Osteocyte (in vitro differentiated cells): Measurements from ENCODE around the gene AKAP17A. TPM values are rescaled to one million over a fixed set of nuclear protein-coding genes. Genes with fewer than 3 reads are reported as not detected.

ENCODE experiments used
- DNase-seq: peaks from one replicate; pipeline ENCODE4 v3.0.0; 2021; ENCODE audit warnings: mixed read lengths; ENCODE audit not compliant: unreplicated experiment; ENCODE audit errors: extremely low spot score
- H3K27ac Mint-ChIP-seq: one replicate; pipeline ENCODE4 v1.8.0; 2021; ENCODE audit warnings: mild to moderate bottlenecking, mixed read lengths; ENCODE audit not compliant: unreplicated experiment
- H3K27me3 Mint-ChIP-seq: one replicate; pipeline ENCODE4 v1.8.0; 2021; ENCODE audit warnings: mixed read lengths; ENCODE audit not compliant: unreplicated experiment
- H3K36me3 Mint-ChIP-seq: one replicate; pipeline ENCODE4 v1.8.0; 2021; ENCODE audit warnings: mixed read lengths; ENCODE audit not compliant: unreplicated experiment
- H3K4me1 Mint-ChIP-seq: one replicate; pipeline ENCODE4 v1.8.0; 2021; ENCODE audit warnings: mixed read lengths; ENCODE audit not compliant: unreplicated experiment
- H3K4me3 Mint-ChIP-seq: one replicate; pipeline ENCODE4 v1.8.0; 2021; ENCODE audit warnings: mild to moderate bottlenecking, moderate library complexity, mixed read lengths; ENCODE audit not compliant: unreplicated experiment
- H3K9me3 Mint-ChIP-seq: one replicate; pipeline ENCODE4 v1.8.0; 2021; ENCODE audit warnings: mixed read lengths; ENCODE audit not compliant: unreplicated experiment
- total RNA-seq: library from RNA; stranded (reverse); gene quantifications from 2 replicates; pipeline ENCODE4 v1.2.1, GENCODE V29; 2021
- TF ChIP-seq, protein P1 (sequence below): fragments of 200-600 bp; sonication (generic); IDR thresholded peaks from 2 replicates; pipeline ENCODE4 v1.5.0; 2021; ENCODE audit warnings: antibody characterized with exemption, mild to moderate bottlenecking, moderate library complexity

Gene AKAP17A
- total RNA-seq, 1 donor from 2014 or later = 48.7 TPM

DNA sequence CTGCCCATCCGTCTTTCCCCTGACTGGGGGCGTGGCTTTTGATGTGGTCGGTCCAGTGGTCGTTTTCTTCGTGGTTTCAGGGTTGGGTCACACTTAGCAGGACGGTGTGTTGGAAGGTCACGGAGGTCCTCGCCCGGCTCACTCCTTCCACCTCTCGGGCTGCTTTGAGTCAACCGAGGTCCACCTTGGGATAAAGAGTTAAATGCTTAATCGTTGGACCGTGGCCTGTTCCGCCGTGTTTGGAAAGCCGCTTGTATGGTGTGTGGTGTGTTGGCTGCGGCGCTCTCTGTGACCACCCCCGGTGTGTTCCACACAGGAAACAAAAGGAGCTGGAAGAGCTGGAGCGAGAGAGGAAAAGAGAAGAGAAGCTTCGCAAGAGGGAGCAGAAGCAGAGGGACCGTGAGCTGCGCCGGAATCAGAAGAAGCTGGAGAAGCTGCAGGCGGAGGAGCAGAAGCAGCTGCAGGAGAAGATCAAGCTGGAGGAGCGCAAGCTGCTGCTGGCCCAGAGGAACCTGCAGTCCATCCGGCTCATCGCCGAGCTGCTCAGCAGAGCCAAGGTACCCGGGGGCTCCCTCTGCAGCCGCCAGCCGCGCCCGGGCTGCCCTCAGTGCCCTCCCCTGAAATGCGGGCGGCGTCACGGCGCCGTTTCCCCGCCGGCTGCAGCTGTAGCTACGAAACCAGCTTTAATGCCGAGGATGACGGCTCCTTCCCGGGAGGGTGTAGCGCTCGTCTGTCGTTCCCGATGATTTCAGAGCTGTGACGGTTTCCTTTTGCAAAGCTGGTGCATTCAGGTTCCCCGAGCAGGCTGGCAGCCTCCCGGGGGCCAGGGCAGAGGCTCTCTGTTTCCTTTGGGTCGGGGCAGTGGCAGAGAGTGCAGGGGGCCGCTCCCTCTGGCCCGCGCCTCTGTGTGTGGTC lies 7.7 kb downstream of the AKAP17A start:
- H3K4me3 Mint-ChIP-seq = no peak overlapping the region
- TF ChIP-seq, protein P1, sequence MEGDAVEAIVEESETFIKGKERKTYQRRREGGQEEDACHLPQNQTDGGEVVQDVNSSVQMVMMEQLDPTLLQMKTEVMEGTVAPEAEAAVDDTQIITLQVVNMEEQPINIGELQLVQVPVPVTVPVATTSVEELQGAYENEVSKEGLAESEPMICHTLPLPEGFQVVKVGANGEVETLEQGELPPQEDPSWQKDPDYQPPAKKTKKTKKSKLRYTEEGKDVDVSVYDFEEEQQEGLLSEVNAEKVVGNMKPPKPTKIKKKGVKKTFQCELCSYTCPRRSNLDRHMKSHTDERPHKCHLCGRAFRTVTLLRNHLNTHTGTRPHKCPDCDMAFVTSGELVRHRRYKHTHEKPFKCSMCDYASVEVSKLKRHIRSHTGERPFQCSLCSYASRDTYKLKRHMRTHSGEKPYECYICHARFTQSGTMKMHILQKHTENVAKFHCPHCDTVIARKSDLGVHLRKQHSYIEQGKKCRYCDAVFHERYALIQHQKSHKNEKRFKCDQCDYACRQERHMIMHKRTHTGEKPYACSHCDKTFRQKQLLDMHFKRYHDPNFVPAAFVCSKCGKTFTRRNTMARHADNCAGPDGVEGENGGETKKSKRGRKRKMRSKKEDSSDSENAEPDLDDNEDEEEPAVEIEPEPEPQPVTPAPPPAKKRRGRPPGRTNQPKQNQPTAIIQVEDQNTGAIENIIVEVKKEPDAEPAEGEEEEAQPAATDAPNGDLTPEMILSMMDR = no peak
- peaks cover 50% of the 10 kb centered on the region for H3K36me3 Mint-ChIP-seq
- no peaks in the 10 kb centered on the region for H3K9me3 Mint-ChIP-seq
- DNase-seq = peak; percentile 79
- no peak overlapping the region for H3K27ac Mint-ChIP-seq
- no peaks in the 10 kb centered on the region for H3K27me3 Mint-ChIP-seq
- H3K4me1 Mint-ChIP-seq = no peaks in the 10 kb centered on the region

DNA sequence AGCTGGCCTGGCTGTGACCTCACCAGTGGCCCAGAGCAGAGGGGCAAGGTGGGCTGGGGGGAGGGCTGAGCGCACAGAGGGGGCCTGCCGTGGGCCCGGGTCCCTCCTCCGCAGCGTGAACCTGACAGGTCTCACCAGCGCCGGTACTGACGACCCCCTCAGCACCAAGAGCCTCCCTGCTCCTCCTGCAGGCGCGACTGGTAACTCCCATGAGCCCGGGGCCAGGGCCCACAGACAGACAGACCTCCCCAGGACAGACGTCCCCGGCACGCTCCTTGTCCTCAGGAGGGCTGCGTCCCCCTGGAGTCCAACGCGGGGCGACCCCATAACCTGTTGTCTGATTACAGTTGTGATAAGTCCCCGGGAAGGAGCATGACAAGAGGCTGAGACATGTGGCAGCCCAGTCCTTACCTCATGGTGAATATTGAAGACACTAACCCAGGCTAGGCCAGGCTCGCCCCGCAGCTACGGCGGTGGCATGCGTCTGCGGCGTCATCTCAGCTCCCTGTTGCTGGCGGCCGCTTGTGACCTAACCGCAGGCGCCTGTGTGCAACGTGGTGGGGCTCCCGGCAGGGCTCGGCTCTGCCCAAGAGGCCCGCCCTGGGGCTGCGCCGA lies 8.5 kb downstream of the AKAP17A start:
- TF ChIP-seq, protein P1 = no peak
- Mint-ChIP-seq H3K9me3 (no peaks in the 10 kb centered on the region), H3K4me3 (no peak overlapping the region), H3K36me3 (peaks cover 53% of the 10 kb centered on the region), H3K27ac (no peak overlapping the region), H3K27me3 (no peaks in the 10 kb centered on the region), H3K4me1 (no peaks in the 10 kb centered on the region)
- peak; percentile 82 for DNase-seq

DNA sequence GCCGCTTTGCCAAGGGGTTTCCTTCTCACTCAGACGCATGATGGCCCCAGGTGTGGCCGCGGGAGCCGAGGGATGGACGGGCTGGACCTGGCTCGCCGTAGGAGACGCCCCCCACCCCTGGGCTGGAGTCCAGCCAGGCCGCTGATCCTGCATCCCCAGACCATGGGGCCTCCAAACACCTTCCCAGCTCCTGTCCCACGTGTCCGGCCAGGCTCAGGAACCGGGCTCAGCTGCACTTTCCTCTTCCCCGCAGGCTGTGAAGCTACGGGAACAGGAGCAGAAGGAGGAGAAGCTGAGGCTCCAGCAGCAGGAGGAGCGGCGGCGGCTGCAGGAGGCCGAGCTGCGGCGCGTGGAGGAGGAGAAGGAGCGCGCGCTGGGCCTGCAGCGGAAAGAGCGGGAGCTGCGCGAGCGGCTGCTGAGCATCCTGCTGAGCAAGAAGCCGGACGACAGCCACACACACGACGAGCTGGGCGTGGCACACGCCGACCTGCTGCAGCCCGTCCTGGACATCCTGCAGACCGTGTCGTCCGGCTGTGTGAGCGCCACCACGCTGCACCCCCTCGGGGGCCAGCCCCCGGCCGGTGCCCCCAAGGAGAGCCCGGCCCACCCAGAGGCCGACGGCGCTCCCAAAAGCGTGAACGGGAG lies 9.1 kb downstream of the AKAP17A start:
- Mint-ChIP-seq H3K27ac (no peak overlapping the region), H3K4me3 (no peak overlapping the region), H3K36me3 (peaks cover 49% of the 10 kb centered on the region), H3K9me3 (no peaks in the 10 kb centered on the region), H3K4me1 (no peaks in the 10 kb centered on the region), H3K27me3 (no peaks in the 10 kb centered on the region)
- TF ChIP-seq, protein P1 = no peak
- DNase-seq = peak; percentile 83

DNA sequence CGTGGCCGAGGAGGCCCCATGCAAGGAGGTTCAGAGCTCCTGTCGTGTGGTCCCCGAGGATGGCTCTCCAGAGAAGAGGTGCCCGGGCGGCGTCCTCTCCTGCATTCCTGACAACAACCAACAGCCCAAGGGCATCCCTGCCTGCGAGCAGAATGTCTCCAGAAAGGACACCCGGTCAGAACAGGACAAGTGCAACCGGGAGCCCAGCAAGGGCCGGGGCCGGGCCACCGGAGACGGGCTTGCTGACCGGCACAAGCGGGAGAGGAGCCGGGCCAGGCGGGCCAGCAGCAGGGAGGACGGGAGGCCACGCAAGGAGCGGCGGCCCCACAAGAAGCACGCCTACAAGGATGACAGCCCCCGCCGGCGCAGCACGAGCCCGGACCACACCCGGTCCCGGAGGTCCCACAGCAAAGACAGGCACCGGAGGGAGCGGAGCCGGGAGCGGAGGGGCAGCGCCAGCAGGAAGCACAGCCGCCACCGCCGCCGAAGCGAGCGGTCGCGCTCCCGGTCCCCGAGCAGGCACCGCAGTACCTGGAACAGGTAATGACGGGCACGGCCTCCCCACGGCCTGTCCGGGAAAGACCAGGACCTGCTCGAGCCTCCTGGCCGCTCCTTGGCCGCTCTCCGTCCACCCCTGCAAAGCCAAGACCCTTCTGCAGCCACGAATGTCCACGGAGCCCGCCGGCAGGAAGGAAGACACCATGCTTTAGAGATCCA lies 9.8 kb downstream of the AKAP17A start:
- Mint-ChIP-seq H3K36me3 (peaks cover 46% of the 10 kb centered on the region), H3K27ac (no peak overlapping the region), H3K9me3 (no peaks in the 10 kb centered on the region), H3K4me3 (no peak overlapping the region), H3K27me3 (no peaks in the 10 kb centered on the region), H3K4me1 (no peaks in the 10 kb centered on the region)
- peak; percentile 82 for DNase-seq
- TF ChIP-seq, protein P1 = no peak
